ENCODE data around the gene COPS8. TPM values are rescaled to one million over a fixed set of nuclear protein-coding genes. Genes with fewer than 3 reads are reported as not detected.

COPS8 gene
- total and polyA plus RNA-seq, 2 experiments from 2014 or later, result 120 to 130 TPM

- TF ChIP-seq, protein P1, sequence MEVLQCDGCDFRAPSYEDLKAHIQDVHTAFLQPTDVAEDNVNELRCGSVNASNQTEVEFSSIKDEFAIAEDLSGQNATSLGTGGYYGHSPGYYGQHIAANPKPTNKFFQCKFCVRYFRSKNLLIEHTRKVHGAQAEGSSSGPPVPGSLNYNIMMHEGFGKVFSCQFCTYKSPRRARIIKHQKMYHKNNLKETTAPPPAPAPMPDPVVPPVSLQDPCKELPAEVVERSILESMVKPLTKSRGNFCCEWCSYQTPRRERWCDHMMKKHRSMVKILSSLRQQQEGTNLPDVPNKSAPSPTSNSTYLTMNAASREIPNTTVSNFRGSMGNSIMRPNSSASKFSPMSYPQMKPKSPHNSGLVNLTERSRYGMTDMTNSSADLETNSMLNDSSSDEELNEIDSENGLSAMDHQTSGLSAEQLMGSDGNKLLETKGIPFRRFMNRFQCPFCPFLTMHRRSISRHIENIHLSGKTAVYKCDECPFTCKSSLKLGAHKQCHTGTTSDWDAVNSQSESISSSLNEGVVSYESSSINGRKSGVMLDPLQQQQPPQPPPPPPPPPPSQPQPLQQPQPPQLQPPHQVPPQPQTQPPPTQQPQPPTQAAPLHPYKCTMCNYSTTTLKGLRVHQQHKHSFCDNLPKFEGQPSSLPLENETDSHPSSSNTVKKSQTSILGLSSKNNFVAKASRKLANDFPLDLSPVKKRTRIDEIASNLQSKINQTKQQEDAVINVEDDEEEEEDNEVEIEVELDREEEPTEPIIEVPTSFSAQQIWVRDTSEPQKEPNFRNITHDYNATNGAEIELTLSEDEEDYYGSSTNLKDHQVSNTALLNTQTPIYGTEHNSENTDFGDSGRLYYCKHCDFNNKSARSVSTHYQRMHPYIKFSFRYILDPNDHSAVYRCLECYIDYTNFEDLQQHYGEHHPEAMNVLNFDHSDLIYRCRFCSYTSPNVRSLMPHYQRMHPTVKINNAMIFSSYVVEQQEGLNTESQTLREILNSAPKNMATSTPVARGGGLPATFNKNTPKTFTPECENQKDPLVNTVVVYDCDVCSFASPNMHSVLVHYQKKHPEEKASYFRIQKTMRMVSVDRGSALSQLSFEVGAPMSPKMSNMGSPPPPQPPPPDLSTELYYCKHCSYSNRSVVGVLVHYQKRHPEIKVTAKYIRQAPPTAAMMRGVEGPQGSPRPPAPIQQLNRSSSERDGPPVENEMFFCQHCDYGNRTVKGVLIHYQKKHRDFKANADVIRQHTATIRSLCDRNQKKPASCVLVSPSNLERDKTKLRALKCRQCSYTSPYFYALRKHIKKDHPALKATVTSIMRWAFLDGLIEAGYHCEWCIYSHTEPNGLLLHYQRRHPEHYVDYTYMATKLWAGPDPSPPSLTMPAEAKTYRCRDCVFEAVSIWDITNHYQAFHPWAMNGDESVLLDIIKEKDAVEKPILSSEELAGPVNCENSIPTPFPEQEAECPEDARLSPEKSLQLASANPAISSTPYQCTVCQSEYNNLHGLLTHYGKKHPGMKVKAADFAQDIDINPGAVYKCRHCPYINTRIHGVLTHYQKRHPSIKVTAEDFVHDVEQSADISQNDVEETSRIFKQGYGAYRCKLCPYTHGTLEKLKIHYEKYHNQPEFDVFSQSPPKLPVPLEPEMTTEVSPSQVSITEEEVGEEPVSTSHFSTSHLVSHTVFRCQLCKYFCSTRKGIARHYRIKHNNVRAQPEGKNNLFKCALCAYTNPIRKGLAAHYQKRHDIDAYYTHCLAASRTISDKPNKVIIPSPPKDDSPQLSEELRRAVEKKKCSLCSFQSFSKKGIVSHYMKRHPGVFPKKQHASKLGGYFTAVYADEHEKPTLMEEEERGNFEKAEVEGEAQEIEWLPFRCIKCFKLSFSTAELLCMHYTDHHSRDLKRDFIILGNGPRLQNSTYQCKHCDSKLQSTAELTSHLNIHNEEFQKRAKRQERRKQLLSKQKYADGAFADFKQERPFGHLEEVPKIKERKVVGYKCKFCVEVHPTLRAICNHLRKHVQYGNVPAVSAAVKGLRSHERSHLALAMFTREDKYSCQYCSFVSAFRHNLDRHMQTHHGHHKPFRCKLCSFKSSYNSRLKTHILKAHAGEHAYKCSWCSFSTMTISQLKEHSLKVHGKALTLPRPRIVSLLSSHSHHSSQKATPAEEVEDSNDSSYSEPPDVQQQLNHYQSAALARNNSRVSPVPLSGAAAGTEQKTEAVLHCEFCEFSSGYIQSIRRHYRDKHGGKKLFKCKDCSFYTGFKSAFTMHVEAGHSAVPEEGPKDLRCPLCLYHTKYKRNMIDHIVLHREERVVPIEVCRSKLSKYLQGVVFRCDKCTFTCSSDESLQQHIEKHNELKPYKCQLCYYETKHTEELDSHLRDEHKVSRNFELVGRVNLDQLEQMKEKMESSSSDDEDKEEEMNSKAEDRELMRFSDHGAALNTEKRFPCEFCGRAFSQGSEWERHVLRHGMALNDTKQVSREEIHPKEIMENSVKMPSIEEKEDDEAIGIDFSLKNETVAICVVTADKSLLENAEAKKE (CRISPR knock-in tag; IDR thresholded peaks at IDR 0.05), result no peak
These were observed 11.3 kb upstream of the COPS8 start (continued) for GRCh38 chr2:237074211-237074993.

GRCh38 chr2:237075749-237076599, 9.7 kb upstream of the COPS8 start:
- DNase-seq (ENCODE audit: low spot score) (no peak), ATAC-seq (no peak)
- Histone ChIP-seq H3F3A (replicated peaks; ENCODE audit: low read depth) (no peaks in the 10 kb centered on the region), H3K9me2 (ENCODE audit: insufficient read depth) (no peaks in the 10 kb centered on the region), H3K4me1 (ENCODE audit: insufficient read depth) (no peaks in the 10 kb centered on the region), H3K4me2 (no peak overlapping the region), H4K20me1 (replicated peaks; ENCODE audit: insufficient read depth) (no peaks in the 10 kb centered on the region; the same call in 1 of the 2 replicates), H3K4me3 (no peak overlapping the region), H3K79me2 (replicated peaks; ENCODE audit: insufficient read depth) (no peaks in the 10 kb centered on the region), H3K27ac (ENCODE audit: low read depth) (no peak overlapping the region), H3K36me3 (ENCODE audit: insufficient read depth) (no peaks in the 10 kb centered on the region), H3K27me3 (ENCODE audit: insufficient read depth) (no peaks in the 10 kb centered on the region), H2AFZ (no peak overlapping the region)
- H3K9me3 Mint-ChIP-seq, result no peaks in the 10 kb centered on the region
- H3K27me3 Mint-ChIP-seq (ENCODE audit: insufficient read depth, low read depth, poor library complexity), result no peaks in the 10 kb centered on the region
- H3K36me3 Mint-ChIP-seq (ENCODE audit: low read depth), result 0 out of 3 replicates have a peak, but pooled peaks cover 3% of the 10 kb centered on the region
- H3K27ac Mint-ChIP-seq, result no peak overlapping the region
- no peaks in the 10 kb centered on the region for H3K4me1 Mint-ChIP-seq
- no peak overlapping the region for H3K4me3 Mint-ChIP-seq
- TF ChIP-seq EZH2phosphoT487 (IDR thresholded peaks at IDR 0.05; ENCODE audit: unreplicated experiment), result no peak
- TF ChIP-seq STAT1 (IDR thresholded peaks at IDR 0.05; ENCODE audit: unreplicated experiment), result no peak
- TF ChIP-seq, protein P1 (CRISPR knock-in tag; IDR thresholded peaks at IDR 0.05), result no peak

All from GM23338 (cell line).